ENCODE results near the gene KRT7.

KRT7 gene

DNA sequence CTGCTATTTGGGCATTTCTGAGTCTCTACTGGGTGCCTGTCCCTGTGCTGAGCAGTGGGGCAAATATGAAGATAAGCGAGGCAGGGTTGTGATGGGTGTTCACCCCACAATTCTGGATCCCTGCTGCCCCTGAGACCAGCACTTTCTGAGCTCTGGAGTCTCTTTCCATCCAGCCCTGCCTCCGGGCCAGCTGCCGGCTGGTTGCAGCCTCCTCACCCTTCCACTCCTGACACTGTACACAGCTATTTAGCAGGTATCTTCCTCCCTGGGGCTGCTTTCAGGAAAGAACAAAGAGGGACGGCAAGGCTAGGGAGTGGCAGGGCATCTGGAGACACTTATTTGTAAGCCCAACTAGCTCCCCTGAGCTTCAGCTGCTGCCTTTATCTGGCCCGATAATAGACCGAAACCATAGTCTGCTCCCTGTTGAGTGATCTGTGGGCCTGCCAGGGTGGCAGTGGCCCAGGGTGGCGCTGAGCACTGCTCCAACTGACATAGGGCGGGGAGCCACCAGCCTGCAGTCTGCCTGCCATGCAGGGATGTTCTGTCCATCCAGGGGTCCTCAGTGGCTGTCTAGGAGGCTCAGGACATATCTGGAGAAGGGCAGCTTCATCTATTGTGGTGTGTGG lies 33.6 kb upstream of the KRT7 start:
- DNase-seq (ENCODE audit: low read depth) = no peak

DNA sequence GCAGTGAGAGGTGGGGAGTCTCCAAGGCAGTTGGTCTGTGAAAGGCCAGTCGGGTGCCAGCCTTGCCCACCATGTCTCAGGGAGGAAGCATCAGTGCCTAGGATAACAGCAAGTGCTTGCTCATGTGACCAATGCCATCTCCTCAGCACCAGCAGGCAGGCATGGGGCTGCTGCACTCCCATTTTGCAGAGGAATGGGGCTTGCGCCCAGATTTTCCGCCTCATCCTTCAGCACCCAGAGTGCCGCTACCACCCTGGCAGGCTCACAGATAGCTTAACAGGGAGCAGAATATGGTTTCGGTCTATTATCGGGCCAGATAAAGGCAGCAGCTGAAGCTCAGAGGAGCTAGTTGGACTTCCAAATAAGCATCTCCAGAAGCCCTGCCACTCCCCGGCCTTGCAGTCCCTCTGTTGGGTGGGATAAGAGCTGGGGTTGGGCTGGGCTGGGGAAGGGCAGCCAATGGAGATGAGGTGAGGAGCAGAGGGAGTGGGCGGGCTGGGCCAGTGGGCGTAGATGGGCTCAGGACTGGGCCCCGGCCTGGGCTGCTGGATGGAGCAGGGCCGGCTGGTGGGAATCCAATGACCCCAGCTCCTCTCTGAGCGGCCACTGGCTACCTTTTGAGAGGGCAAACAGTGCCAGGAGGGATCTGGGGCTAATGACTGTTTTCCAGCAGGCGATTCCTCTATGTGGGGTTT lies 32.8 kb upstream of the KRT7 start:
- DNase-seq (ENCODE audit: low read depth) = no peak

DNA sequence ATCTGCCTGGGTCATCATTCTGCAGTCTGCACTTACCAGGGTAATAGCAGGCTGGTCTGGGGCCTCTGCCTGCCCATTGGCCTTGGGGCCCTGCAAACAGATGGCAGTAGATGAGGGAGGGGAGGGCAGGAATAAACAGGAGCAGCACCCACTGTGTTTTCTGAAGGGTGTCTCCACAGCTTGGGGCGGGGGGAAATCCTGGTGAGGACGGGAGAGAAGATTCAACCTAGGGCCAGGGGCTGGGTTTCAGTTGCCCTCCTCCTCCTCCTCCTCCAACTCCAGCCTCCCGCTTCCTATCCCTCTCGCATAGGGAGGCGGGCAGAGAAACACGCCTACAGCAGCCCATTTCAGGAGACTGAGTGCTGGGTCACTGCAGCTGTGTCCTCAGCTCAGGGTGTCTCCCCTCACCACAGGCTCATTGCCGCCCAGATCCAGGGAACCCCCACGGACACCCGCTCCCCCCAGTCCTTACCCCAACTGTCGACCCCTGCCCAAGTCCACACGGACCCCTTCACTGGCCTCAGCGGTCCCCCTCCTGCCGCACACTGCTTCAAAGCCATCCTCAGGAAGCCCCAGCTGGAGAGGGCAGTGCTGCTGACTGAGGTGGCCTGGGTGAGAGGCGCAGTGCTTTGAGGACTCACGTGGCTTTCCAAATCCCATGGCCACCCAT lies 32.1 kb upstream of the KRT7 start:
- no peak for DNase-seq (ENCODE audit: low read depth)

DNA sequence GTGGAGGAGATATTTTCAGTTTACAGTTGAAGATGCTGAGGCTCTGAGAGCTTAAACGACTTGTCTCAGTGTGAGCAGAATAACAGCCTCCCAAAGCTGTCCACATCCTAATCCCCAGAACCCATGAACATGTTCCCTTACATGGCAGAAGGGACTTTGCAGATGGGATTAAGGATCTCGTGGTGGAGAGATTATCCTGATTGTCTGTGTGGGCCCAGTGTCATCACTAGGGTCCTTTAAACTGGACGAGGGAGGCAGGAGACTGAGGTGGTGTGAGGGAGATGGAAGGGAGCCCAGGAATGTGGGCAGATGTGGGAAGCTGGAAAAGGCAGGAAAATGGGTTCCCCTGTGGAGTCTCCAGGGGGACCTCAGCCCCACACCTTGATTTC lies 31.6 kb upstream of the KRT7 start:
- DNase-seq (ENCODE audit: low read depth) = no peak

DNA sequence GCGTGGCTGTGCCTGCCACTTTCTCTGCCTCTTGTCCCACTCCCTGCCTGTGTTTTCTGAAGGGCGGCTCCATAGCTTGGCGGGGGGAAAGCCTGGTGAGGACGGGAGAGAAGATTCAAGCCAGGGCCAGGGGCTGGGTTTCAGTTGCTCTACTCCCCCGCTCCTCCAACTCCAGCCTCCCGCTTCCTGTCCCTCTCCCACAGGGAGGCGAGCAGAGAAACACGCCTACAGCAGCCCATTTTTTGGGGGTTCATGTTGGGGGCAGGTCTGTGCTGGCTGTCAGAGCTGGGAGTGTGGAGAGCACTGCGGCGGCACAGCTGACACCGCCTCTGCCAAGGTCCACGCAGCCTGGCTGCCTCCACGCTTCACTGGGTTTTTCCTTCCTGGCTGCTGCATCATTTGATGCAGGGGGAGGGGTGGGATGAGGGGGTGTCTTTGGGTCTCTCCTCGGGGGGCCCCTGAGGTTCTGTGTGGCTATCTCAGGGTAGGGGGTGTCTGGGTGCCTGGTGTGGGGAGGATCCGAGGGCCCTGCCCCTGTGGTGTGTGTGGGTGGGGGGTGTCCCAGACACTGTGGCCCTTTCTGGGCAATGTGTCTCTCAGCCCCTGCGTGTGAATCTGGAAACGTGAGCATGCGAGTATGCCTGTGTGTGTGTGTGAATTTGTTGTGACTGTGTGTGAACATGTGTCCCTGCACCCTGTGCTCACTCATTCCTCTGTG lies 30.5 kb upstream of the KRT7 start:
- peak; percentile 41 for DNase-seq (ENCODE audit: low read depth)

DNA sequence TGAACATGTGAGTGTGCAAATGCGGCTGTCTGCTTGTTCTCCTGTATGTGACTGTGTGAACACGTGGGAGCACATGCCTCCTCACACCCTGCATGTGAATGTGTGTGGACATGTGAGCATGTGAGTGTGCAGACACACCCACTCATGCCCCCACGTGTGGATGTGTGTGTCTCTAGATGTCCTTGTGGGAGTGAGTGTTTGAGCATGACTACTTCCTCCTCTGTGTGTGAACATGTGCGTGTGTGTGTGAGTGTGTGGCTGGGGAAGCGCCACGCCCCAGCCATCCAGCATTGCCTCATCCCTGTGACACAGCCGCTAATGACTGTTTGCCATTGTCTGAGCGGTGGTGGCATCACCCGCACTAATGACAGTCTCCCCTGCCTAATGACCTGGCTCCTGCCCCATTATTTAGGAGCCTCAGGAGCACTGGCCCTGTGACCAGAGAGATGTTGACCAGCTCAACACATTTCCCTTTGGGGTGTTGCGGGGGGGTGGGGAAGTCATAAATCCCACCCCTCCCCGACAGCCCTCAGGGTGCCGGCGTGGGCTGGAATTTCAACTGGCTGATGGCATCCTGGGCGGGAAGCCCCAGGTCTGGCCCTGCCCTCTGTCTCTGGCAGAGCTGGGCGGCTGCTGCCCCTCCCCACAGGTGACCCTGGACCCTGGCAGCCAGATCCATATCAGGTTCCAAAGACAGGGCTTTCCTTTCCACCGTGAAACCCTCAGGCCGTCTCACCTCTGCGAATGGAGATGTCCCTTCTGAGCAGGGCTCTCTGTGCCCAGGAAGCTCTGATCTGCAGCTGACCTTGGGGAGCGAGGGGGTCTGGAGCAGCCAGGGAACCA lies 29.7 kb upstream of the KRT7 start:
- peak; percentile 88 for DNase-seq (ENCODE audit: low read depth)

DNA sequence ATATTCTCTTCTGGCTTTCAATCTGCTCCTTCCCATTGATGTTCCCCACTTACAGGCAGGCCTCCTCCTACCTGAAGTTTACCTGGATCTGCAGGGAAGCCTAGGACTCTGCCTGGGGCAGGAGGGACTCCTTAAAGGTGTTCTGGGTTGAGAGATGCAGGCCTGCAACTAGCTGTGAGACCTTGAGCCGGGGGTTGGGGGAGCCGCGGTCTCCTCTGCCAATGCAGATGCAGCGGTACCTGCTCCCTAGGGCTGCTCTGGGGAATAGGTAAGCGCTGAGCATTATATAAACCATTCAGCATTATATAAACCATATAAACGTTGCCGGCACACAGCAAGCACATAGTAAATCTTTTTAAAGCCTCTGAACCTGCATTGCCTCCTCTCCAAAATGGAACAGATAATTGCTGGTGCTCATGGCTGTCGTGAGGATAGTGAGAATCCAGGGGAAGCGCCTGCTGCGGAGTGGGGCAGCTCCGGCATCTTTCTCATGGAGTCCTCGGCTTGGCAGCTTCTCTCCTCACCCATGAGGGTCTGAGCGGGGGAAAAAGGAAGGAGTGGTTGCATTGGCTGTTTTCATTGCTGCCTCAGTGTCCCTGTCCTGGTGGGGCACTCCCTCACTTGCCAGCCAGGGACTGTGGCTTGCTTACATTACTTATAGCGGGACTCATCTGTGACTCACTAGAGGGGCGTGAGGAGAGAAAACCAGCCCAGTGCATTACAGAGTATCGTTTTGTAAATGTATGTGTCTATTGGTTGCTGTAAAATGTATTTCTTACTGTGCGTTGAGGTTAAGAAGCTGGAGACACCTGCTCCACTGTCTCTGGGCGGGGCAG lies 28.7 kb upstream of the KRT7 start:
- peak; percentile 65 for DNase-seq (ENCODE audit: low read depth)

DNA sequence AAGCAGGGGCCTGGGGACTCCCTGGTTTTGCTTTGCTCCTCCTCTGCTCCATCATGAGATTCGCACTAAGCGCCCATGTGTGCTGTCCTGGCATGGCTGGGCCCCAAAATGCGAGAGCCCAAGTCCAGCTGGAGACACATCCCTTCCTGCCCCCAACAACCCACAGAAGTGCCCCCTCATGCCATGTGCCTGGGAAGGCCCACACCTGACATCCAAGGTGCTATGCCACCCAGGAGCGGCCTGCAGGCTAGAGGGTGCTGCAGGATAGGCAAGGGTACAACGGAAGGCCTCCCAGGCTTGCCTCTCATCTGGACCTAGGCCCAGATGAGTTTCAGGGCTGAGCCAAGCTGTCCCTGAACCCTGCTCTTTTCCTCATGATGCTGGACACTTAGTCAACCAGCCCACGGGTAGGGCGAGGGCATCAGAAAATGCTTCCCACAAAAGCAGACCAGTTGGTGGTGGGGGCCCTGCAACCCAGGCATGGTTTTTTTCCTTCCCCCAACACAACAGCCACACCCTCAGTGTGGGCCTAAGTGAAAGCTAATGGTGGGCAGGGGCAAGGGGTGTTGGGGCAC lies 28.0 kb upstream of the KRT7 start:
- no peak for DNase-seq (ENCODE audit: low read depth)

DNA sequence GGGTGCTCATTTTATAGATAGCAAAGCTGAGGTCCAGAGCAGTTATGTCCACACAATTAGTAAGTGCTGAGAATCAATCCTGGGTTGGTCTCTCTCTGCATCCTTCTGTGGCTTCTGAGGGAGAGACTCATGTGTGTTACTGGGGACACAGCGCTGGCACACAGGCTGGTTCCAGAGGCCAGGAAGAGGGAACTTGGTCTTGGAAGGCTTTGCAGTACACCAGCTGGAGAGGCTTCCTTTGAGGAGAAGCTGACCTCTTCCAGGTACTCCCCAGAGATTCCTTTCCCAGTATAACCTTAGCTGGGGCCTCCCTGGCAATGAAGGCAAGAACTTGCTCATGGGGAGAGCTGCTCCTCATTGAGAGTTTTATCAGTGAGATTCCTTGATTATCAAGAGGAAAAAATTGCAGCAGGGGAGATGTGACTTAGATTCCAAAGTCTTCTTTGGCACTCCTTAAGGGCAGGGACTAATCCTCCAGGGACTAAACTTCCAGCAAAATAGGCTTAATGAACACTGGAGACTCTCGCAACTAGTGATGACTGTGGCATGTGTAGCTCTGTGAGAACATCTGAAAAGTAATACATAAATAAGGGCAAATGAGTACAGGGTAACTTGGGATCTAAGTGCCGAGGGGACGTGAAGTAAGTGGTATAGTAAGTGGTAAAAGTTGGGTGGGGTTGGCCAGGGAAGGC lies 27.3 kb upstream of the KRT7 start:
- peak; percentile 31 for DNase-seq (ENCODE audit: low read depth)

DNA sequence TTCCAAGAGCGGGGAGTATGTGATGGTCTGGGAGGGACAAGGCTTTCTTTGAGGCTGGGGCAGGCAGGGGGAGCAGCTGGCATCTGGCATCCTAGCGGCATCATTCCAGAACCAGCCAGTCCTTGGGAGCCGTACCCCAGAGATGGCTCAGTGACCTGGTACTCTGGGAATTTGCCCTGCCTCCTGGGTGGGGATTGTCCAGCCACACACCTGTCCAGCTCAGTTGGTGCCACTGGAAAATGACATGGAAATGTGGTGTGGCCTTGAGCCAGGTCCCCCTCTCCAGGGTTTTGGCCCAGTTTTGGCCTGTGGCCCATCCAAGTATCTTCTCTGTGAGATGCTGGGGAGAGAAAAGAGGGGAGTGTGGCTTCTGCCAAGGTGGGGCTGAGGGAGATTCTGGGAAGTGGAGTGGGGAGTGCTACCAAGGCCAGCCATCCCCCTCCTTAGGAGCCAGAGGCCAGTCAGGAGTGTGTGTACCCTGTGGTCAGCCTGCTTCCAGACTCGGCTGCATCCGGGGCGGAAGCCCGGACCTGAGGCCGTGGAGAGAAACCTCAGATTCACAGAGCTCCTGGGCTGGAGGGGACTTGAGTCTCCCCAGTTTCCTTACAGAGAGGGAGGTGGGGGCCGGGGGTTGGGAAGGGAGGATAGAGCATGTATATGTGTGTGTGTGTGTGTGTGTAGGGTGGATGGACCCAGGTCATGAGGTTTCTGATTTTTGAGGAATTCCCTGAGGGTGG lies 26.6 kb upstream of the KRT7 start:
- no peak for DNase-seq (ENCODE audit: low read depth)

DNA sequence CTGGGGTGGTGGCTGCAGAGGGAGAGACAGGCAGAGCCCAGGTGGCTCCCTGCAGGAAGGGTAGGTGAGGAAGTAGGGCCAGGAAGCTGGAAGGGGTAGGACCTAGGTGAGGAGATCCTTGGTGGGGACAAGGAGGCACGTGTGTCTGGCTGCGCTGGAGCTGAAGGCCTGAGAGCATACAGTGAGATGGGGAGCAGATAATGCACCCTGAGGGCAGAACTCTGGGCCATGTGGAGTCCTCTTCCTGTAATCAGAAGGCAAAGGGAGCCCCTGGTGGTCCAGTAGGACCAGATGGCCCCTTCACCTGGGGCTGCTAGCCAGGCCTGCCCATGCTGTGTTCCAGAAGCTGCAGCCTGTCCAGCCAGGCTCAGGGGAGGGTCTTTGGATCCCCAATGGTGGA lies 25.9 kb upstream of the KRT7 start:
- no peak for DNase-seq (ENCODE audit: low read depth)

DNA sequence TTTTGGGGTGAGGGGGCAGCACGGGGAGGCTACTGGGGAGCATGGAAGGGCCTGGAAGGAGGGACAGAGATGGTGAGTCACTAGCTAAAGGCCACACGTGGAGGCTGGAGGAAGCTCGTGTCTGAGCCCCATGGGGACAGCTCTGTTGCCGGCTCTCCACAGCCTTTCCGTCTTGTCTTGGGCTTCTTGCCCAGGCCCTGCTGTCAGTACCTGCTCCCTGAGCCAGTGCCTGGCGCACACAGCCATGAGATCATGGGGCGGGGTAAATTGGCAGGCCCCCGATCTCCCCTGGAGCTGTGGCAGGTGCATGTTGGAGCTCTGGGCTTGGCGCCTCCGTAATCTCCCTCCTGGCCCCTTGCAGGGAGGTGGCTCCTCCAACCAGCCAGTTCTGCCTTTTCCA lies 25.1 kb upstream of the KRT7 start:
- peak; percentile 54 for DNase-seq (ENCODE audit: low read depth)

DNA sequence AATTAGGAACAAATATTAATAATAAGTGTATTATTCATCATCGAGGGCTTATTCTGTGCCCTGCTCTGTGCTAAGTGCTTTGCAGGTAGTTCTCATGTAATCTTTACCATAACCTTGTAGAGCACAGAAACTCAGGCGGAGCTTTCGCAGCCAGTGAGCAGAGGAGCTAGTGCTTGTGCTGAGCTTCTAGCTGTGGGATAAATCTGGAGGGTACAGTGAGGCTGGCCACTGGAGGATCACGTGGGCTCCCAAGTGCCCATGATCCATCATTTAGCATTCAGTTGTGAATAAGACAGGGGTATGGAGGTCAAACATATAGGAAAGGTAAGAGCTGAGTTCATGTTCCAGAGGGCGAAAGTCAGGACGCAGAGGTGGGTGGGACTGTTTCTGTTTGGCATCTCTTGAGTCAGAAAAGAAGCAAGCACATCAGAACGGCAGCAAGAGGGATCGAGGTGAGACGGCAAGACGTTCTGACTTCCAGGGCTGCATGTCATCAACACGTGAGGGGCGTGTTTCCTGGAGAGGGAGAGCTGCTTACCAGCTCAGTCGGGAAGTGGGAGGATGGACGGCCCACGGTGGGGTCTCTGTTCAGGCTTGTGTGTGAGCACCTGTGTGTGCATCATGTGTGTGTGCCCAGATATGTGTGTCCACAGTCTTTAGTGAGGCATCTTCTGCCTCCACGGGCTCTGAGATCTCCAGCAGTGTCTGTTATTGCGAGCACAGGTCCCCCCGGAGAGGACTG lies 24.4 kb upstream of the KRT7 start:
- DNase-seq (ENCODE audit: low read depth) = no peak

DNA sequence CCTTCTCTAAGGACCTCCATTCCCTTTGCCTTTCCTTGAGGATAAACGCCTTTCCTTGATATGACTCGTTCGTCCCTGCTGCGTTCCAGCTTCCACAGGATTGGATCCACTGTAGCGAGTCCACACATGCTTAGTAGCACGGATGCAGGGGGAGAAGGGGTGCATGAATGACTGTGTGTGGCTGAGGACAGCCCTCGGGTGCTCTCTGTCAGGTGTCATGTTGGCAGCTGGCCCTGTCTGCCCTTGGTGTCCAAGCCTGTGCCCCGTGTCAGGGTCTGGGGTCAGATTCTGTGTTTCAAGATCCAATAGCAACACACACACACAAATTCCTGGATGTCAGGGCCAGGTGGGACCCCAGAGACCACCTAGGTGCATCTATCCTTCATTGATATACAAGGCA lies 23.7 kb upstream of the KRT7 start:
- DNase-seq (ENCODE audit: low read depth) = no peak

DNA sequence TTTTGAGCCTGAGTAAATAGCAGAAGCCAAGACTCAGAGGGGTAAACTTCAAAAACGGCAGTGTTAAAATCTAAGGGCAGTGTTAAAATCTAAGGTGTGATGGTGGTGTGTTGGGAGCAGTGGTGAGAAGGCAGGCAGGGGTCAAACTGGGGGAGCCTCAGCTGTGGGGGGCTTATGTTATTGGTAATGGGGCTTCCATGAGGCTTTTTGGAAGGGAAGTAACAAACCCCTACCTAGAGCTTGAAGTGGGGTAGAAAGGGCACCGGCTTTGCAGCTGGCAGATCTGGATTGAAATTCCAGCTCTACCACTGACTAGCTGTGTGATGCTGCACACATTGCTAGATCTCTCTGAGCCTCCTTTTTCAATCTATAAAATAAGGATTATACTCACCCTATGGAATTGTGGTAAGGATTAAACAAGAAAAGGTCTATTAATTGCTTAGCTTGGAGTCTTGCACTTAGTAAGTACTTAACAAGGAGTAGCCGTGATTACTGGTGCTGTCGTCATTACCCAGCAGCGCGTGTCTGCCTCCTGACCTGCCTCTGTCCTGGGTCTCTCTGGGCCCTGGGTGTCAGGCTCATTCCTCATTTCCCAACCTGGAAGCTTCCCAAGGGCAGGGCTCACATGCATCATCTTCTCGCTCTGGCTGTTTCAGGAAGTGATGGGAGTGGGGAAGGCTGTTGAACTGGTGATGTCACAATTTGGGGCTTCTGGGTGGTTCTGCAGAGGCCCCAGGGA lies 22.7 kb upstream of the KRT7 start:
- DNase-seq (ENCODE audit: low read depth) = peak; percentile 86

DNA sequence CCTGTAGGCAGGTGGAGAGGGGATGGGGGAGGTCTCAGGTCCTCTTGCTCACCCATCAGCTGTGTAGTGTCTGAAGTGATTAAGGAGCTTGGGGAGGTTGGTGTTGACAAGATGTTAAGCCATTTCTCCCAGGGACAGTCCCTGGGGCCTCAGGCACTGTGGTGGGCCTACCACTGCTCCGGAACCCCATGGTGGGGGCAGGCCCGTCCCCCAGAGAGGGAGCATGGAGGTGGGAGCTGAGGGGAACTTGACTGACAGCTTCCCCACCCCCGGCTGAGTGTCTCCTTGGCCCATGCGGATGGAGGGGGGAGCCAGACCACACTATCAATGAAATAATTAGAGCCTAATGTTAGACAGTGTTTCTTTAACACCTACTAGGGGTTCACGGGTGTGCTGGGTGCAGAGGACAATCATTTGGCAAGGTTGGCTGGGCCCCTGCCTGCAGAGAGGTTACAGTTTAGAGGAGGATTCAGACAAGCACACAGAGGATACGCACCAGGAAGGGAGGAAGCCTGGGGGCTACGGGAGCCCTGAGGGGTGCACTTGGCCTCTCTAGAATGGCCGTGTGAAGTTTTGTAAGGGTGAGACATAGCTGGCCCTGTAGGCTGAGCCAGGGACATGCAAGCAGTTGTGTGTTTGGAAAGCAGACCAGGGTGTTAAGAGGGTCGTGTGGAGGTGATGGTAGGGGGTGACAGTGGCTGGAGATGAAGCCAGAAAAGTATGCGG lies 22.0 kb upstream of the KRT7 start:
- DNase-seq (ENCODE audit: low read depth) = no peak
